ENCODE measurements around the gene INSR. TPM values are rescaled to one million over a fixed set of nuclear protein-coding genes. Genes with fewer than 3 reads are reported as not detected.

INSR gene
- total and polyA plus RNA-seq, 2 donors (not counting 3 experiments of a cell fraction or from before 2014, with no cell fraction given), result 4.9 to 19.5 TPM

- Histone ChIP-seq H3K27ac (ENCODE audit: insufficient read depth, low read depth, low read length) (no peak overlapping the region), H2AFZ (ENCODE audit: low read depth, low read length) (no peak overlapping the region), H4K20me1 (replicated peaks; ENCODE audit: control insufficient read depth, extremely low read depth, insufficient read depth, low read length) (no peaks in the 10 kb centered on the region), H3K9ac (replicated peaks; ENCODE audit: extremely low read depth, insufficient read depth, low read length) (no peak overlapping the region), H3K9me1 (replicated peaks; ENCODE audit: control insufficient read depth, extremely low read depth, insufficient read depth, low read length) (no peaks in the 10 kb centered on the region), H3K4me2 (ENCODE audit: insufficient read depth, low read length) (no peak overlapping the region), H3K36me3 (ENCODE audit: control insufficient read depth in 2 of 2, extremely low read depth in 1 of 2, insufficient read depth in 2 of 2, low read length in 2 of 2) (no peaks in the 10 kb centered on the region), H3K4me3 (replicated peaks in 1 of 3; ENCODE audit: insufficient read depth in 1 of 3, low read depth in 1 of 3, low read length in 3 of 3) (no peak overlapping the region), H3K4me1 (ENCODE audit: control insufficient read depth, extremely low read depth, insufficient read depth, low read length) (no peaks in the 10 kb centered on the region), H3K9me3 (replicated peaks; ENCODE audit: control insufficient read depth, insufficient read depth, low read length) (no peaks in the 10 kb centered on the region), H3K27me3 (ENCODE audit: control insufficient read depth in 2 of 2, insufficient read depth in 2 of 2, low read length in 2 of 2) (no peaks in the 10 kb centered on the region), H3K79me2 (ENCODE audit: control insufficient read depth, insufficient read depth, low read length) (no peaks in the 10 kb centered on the region)
- FAIRE-seq (no peak), DNase-seq (ENCODE audit: low read depth, low spot score) (no peak)
- BruUV-seq (replicated peaks), result no TSS peak
- POLR2A ChIA-PET, result no interaction called here
- CTCF ChIA-PET, result interaction anchor here (1.8 kb wide), 1 partner anchor 25 kb away, joined by 5 read pairs; no protein-coding TSS in a partner anchor
- dilution Hi-C loops (cut with MboI; ENCODE audit: extremely low pct_ligation_motif_present, low sequenced_read_pairs), result no loop called here
- TF ChIP-seq MYC (IDR thresholded peaks at IDR 0.05; ENCODE audit: low read depth, low read length) (no peak), CTCF (IDR thresholded peaks at IDR 0.05; ENCODE audit: extremely low read depth in 1 of 2, insufficient read depth in 1 of 2, low read depth in 1 of 2, low read length in 2 of 2) (no peak), JUN (IDR thresholded peaks at IDR 0.05; ENCODE audit: borderline replicate concordance, insufficient read depth, insufficient read length, low read depth) (no peak)
- intact Hi-C loops (cut with micrococcal nuclease), result no loop called here
These were observed 47.1 kb downstream of the INSR start for GRCh38 chr19:7247155-7247554.

DNA sequence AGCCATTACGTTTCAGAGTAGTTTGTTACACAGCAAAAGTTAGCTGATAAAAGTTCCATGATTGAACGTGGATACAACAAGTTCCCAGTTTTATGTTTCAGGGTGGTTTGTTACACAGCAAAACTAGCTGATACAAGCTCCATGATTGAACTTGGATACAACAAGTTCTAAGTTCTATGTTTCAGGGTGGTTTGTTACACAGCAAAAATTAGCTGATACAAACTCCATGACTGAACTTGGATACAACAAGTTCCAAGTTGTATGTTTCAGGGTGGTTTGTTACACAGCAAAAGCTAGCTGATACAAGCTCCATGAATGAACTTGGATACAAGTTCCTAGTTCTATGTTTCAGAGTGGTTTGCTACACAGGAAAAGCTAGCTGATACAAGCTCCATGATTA, 47.6 kb downstream of the INSR start:
- H3K79me2 ChIP-seq (ENCODE audit: control insufficient read depth, insufficient read depth, low read length), result no peaks in the 10 kb centered on the region
- no peak overlapping the region for H2AFZ ChIP-seq (ENCODE audit: low read depth, low read length)
- intact Hi-C loops (cut with micrococcal nuclease), result no loop called here
- H3K9me1 ChIP-seq (replicated peaks; ENCODE audit: control insufficient read depth, extremely low read depth, insufficient read depth, low read length), result no peaks in the 10 kb centered on the region
- no peaks in the 10 kb centered on the region for H4K20me1 ChIP-seq (replicated peaks; ENCODE audit: control insufficient read depth, extremely low read depth, insufficient read depth, low read length)
- DNase-seq (ENCODE audit: low read depth, low spot score), result no peak
- no TSS peak for BruUV-seq (replicated peaks)
- no peaks in the 10 kb centered on the region for H3K9me3 ChIP-seq (replicated peaks; ENCODE audit: control insufficient read depth, insufficient read depth, low read length)
- TF ChIP-seq MYC (IDR thresholded peaks at IDR 0.05; ENCODE audit: low read depth, low read length), result no peak
- no peak for TF ChIP-seq EZH2 (IDR thresholded peaks at IDR 0.05; ENCODE audit: borderline replicate concordance, low read depth, low read length, severe bottlenecking)
- TF ChIP-seq FOS (IDR thresholded peaks at IDR 0.05; ENCODE audit: borderline replicate concordance, insufficient read depth, low read length), result no peak
- TF ChIP-seq GATA2 (IDR thresholded peaks at IDR 0.05; ENCODE audit: insufficient read depth, insufficient read length, low read depth, low read length), result no peak
- no peak for TF ChIP-seq CTCF (IDR thresholded peaks at IDR 0.05; ENCODE audit: extremely low read depth in 1 of 2, insufficient read depth in 1 of 2, low read depth in 1 of 2, low read length in 2 of 2)
- TF ChIP-seq, protein P1, sequence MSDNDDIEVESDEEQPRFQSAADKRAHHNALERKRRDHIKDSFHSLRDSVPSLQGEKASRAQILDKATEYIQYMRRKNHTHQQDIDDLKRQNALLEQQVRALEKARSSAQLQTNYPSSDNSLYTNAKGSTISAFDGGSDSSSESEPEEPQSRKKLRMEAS (IDR thresholded peaks at IDR 0.05; ENCODE audit: insufficient read depth, insufficient read length), result no peak
- TF ChIP-seq JUN (IDR thresholded peaks at IDR 0.05; ENCODE audit: borderline replicate concordance, insufficient read depth, insufficient read length, low read depth), result no peak
- no peak for TF ChIP-seq POLR2A (IDR thresholded peaks at IDR 0.05; ENCODE audit: low read depth, low read length)
- no peak for TF ChIP-seq POLR2AphosphoS5 (IDR thresholded peaks at IDR 0.05; ENCODE audit: insufficient read depth, low read depth, low read length)
- H3K4me2 ChIP-seq (ENCODE audit: insufficient read depth, low read length), result no peak overlapping the region
- H3K4me3 ChIP-seq (replicated peaks in 1 of 3; ENCODE audit: insufficient read depth in 1 of 3, low read depth in 1 of 3, low read length in 3 of 3), result no peak overlapping the region
- H3K9ac ChIP-seq (replicated peaks; ENCODE audit: extremely low read depth, insufficient read depth, low read length), result no peak overlapping the region
- no peaks in the 10 kb centered on the region for H3K4me1 ChIP-seq (ENCODE audit: control insufficient read depth, extremely low read depth, insufficient read depth, low read length)
- ChIA-PET CTCF (interaction anchor here (1.4 to 1.8 kb wide), 2 partner anchors 18 to 24 kb away, joined by 3 to 5 read pairs; no protein-coding TSS in a partner anchor), POLR2A (interaction anchor here (0.6 kb wide), 1 partner anchor 22 kb away, joined by 7 read pairs; no protein-coding TSS in a partner anchor)
- dilution Hi-C loops (cut with MboI; ENCODE audit: extremely low pct_ligation_motif_present, low sequenced_read_pairs), result no loop called here
- no peak overlapping the region for H3K27ac ChIP-seq (ENCODE audit: insufficient read depth, low read depth, low read length)
- no peak for FAIRE-seq
- H3K36me3 ChIP-seq (ENCODE audit: control insufficient read depth in 2 of 2, extremely low read depth in 1 of 2, insufficient read depth in 2 of 2, low read length in 2 of 2), result no peaks in the 10 kb centered on the region
- H3K27me3 ChIP-seq (ENCODE audit: control insufficient read depth in 2 of 2, insufficient read depth in 2 of 2, low read length in 2 of 2), result no peaks in the 10 kb centered on the region

Data from endothelial cell of umbilical vein (primary cell).